ENCODE results near the gene SAE1. TPM values are rescaled to one million over a fixed set of nuclear protein-coding genes. Genes with fewer than 3 reads are reported as not detected.

The SAE1 gene
- total and polyA plus RNA-seq, 2 of the 4 experiments (the other 2 are of a cell fraction) = 165 to 184 TPM

- intact Hi-C loops (cut with micrococcal nuclease) (no loop called here), dilution Hi-C loops (cut with HindIII; ENCODE audit: low sequenced_read_pairs, unreplicated experiment) (no loop called here), in situ Hi-C loops (cut with MboI; ENCODE audit: low sequenced_read_pairs) (no loop called here)
- ATAC-seq (ENCODE audit: low read depth) = peak; percentile 0; the same call in 1 of the 2 replicates
- no TSS peak for BruUV-seq (replicated peaks)
- Histone ChIP-seq H3K79me1 (ENCODE audit: low read depth in 1 of 2, low read length in 2 of 2) (peaks cover 16 to 26% of the 10 kb centered on the region in 2 experiments), H2AK9ac (replicated peaks; ENCODE audit: low read depth, low read length, poor library complexity) (no peak overlapping the region), H4K5ac (ENCODE audit: low read depth, low read length) (no peak overlapping the region), H3K4ac (ENCODE audit: low read depth, low read length) (peak overlapping the region; percentile 78; the same call in 1 of the 2 replicates), H3K14ac (replicated peaks; ENCODE audit: low read depth, low read length) (0 out of 2 replicates have a peak overlapping the region, but pooled peaks have one; percentile 16), H2AK5ac (ENCODE audit: low read depth, low read length) (peak overlapping the region; percentile 98; the same call in 1 of the 2 replicates), H2BK120ac (ENCODE audit: low read depth, low read length) (peak overlapping the region; percentile 92), H3K36me3 (ENCODE audit: control insufficient read depth, insufficient read depth, low read length) (peaks cover under 1% of the 10 kb centered on the region; the same call in 1 of the 2 replicates), H3K9me1 (ENCODE audit: insufficient read depth, low read length) (peaks cover 14% of the 10 kb centered on the region), H3K27ac (ENCODE audit: insufficient read depth, low read length) (peak overlapping the region; percentile 88; the same call in 1 of the 2 replicates), H4K8ac (ENCODE audit: low read depth in 2 of 2, low read length in 2 of 2) (peak overlapping the region; percentile 19 to 79; a peak in 3 of 4 replicates), H2BK5ac (ENCODE audit: low read depth, low read length, poor library complexity, severe bottlenecking) (peak overlapping the region; percentile 96), H3K4me3 (ENCODE audit: insufficient read depth, low read depth, low read length) (no peak overlapping the region), H3K9me3 (ENCODE audit: control insufficient read depth, insufficient read depth, low read length) (no peaks in the 10 kb centered on the region), H3K27me3 (ENCODE audit: control insufficient read depth, insufficient read depth, low read length) (no peaks in the 10 kb centered on the region), H2BK20ac (ENCODE audit: low read depth, low read length) (peak overlapping the region; percentile 83), H3K9ac (ENCODE audit: low read depth, low read length) (no peak overlapping the region), H3K18ac (ENCODE audit: low read depth, low read length) (peak overlapping the region; percentile 75), H4K91ac (ENCODE audit: insufficient read depth, low read depth, low read length) (peak overlapping the region; percentile 87; the same call in 1 of the 2 replicates), H4K20me1 (ENCODE audit: insufficient read depth, low read length) (peaks cover 8% of the 10 kb centered on the region; the same call in 1 of the 2 replicates), H3K4me1 (ENCODE audit: control insufficient read depth, insufficient read depth, low read length) (peaks cover 17% of the 10 kb centered on the region), H2AFZ (replicated peaks; ENCODE audit: low read length, poor library complexity) (no peak overlapping the region), H2BK15ac (ENCODE audit: low read depth, low read length) (peak overlapping the region; percentile 98; the same call in 1 of the 3 replicates), H3K4me2 (ENCODE audit: low read depth, low read length) (peak overlapping the region; percentile 73), H3K56ac (ENCODE audit: extremely low read depth, insufficient read depth, low read length) (no peak overlapping the region; the same call in 1 of the 2 replicates), H3K23ac (ENCODE audit: low read depth, low read length) (peak overlapping the region; percentile 49; the same call in 1 of the 2 replicates)
- 0% methylated on average over 3 of the region's 3 CpGs; no CpG with 5 or more reads in 1 of the 2 experiments for WGBS, 2 experiments (ENCODE audit: extremely low coverage in 2 of 2, insufficient read length in 1 of 2)
- TF ChIP-seq CEBPB (IDR thresholded peaks at IDR 0.05; ENCODE audit: low read depth, low read length) = peak; percentile 25; the same call in 1 of the 2 replicates
- peak; percentile 40; the same call in 1 of the 2 replicates for TF ChIP-seq BHLHE40 (IDR thresholded peaks at IDR 0.05; ENCODE audit: low read depth, low read length)
- no peak for TF ChIP-seq RAD21 (IDR thresholded peaks at IDR 0.05; ENCODE audit: low read length)
- peak; percentile 81; the same call in 1 of the 2 replicates for TF ChIP-seq FOS (IDR thresholded peaks at IDR 0.05; ENCODE audit: low read depth, low read length)
- TF ChIP-seq CTCF (conservative IDR thresholded peaks at IDR 0.05; ENCODE audit: low read depth, low read length) = no peak
- CTCF ChIA-PET = interaction anchor here (2.0 kb wide), 1 partner anchor 10 kb away, joined by 11 read pairs; no protein-coding TSS in a partner anchor
- POLR2A ChIA-PET (ENCODE audit: unreplicated experiment) = no interaction called here
- DNase-seq = peak; percentile 91
Observed at GRCh38 chr19:47253467-47253881, 122.8 kb downstream of the SAE1 start.

All from IMR-90 (cell line).